ENCODE measurements around the gene ARVCF. TPM values are rescaled to one million over a fixed set of nuclear protein-coding genes. Genes with fewer than 3 reads are reported as not detected.

Gene ARVCF
- total and polyA plus RNA-seq, 9 of the 15 experiments (the other 6 are each of a cell fraction or from before 2014, with no cell fraction given): 0.03 to 97.4 (median 15.6) TPM

DNA sequence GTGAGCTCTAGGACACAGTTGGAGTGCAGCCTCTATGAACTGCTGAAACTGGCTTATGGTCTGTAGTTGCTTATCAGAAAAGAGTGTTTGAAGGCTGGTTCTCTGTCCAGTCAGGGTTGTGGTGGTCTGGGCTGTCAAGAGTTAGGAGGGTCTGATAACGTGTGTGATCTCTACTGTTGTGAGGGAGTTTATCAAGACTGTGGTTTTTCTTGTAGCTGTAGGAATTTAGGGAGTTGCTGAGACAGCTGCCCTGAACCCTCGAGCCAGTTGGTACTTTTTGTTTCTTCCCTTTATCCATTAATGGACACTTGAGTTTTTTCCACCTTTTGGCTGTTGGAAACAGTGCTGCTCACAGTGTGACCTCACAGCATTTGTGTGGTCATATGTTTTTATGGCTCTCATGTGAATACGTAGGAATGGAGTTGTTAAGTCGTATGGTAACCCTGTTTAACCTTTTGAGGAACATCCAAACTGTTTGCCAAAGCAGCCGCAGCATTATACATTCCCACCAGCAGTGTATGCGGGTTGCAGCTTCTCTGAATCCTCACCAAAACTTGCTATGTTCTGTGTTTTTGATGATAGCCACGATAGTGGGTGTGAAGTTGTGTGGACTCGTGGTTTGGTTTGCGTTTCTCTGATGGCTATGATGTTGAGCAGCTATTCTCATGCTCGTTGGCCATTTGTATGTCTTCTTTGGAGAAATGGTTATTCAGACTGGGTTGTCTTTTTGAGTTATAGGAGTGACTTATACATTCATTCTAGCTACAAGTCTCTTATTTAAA is 42.6 kb upstream of the ARVCF start (continued):
- TF ChIP-seq HNRNPL (IDR thresholded peaks at IDR 0.05; ENCODE audit: low read depth, low read length) (0 out of 2 replicates have a peak, but pooled peaks have one; percentile 49), ZNF445 (CRISPR knock-in tag; IDR thresholded peaks at IDR 0.05; ENCODE audit: low read depth) (peak; percentile 77), MAFF (IDR thresholded peaks at IDR 0.05; ENCODE audit: low read length) (no peak; the same call in 1 of the 2 replicates), RFX1 (IDR thresholded peaks at IDR 0.05) (no peak), ZNF311 (CRISPR knock-in tag; IDR thresholded peaks at IDR 0.05) (no peak), ESRRA (IDR thresholded peaks at IDR 0.05; ENCODE audit: borderline replicate concordance, low read depth) (peak; percentile 57; the same call in 1 of the 2 replicates), EGR1 (conservative IDR thresholded peaks at IDR 0.05) (no peak), FOSL1 (tag; conservative IDR thresholded peaks at IDR 0.05) (peak; percentile 44), COPS2 (conservative IDR thresholded peaks at IDR 0.05) (no peak), ARNT (IDR thresholded peaks at IDR 0.05) (peak; percentile 2 to 72; a peak in 3 of 4 replicates), CBX5 (IDR thresholded peaks at IDR 0.05; ENCODE audit: borderline replicate concordance, low read depth) (no peak), ELF4 (CRISPR knock-in tag; IDR thresholded peaks at IDR 0.05) (peak; percentile 92), ZKSCAN8 (CRISPR knock-in tag; IDR thresholded peaks at IDR 0.05) (no peak), HSF4 (CRISPR knock-in tag; IDR thresholded peaks at IDR 0.05; ENCODE audit: borderline replicate concordance) (peak; percentile 81; the same call in 1 of the 2 replicates), KDM1A (IDR thresholded peaks at IDR 0.05) (no peak), ZNF695 (CRISPR knock-in tag; IDR thresholded peaks at IDR 0.05) (0 out of 2 replicates have a peak, but pooled peaks have one; percentile 66), CHCHD3 (CRISPR knock-in tag; IDR thresholded peaks at IDR 0.05) (0 out of 2 replicates have a peak, but pooled peaks have one; percentile 76), SOX6 (IDR thresholded peaks at IDR 0.05) (peak; percentile 72), RBM39 (optimal IDR thresholded peaks at IDR 0.05; ENCODE audit: low read depth, low read length) (no peak)
- TF ChIP-seq, protein P1, sequence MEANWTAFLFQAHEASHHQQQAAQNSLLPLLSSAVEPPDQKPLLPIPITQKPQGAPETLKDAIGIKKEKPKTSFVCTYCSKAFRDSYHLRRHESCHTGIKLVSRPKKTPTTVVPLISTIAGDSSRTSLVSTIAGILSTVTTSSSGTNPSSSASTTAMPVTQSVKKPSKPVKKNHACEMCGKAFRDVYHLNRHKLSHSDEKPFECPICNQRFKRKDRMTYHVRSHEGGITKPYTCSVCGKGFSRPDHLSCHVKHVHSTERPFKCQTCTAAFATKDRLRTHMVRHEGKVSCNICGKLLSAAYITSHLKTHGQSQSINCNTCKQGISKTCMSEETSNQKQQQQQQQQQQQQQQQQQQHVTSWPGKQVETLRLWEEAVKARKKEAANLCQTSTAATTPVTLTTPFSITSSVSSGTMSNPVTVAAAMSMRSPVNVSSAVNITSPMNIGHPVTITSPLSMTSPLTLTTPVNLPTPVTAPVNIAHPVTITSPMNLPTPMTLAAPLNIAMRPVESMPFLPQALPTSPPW (CRISPR knock-in tag; IDR thresholded peaks at IDR 0.05): peak; percentile 37; the same call in 1 of the 2 replicates
- TF ChIP-seq, protein P2, sequence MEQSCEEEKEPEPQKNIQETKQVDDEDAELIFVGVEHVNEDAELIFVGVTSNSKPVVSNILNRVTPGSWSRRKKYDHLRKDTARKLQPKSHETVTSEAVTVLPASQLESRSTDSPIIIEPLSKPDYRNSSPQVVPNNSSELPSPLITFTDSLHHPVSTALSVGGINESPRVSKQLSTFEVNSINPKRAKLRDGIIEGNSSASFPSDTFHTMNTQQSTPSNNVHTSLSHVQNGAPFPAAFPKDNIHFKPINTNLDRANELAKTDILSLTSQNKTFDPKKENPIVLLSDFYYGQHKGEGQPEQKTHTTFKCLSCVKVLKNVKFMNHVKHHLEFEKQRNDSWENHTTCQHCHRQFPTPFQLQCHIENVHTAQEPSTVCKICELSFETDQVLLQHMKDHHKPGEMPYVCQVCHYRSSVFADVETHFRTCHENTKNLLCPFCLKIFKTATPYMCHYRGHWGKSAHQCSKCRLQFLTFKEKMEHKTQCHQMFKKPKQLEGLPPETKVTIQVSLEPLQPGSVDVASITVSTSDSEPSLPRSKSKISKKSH (CRISPR knock-in tag; IDR thresholded peaks at IDR 0.05): no peak
- TF ChIP-seq, protein P3, sequence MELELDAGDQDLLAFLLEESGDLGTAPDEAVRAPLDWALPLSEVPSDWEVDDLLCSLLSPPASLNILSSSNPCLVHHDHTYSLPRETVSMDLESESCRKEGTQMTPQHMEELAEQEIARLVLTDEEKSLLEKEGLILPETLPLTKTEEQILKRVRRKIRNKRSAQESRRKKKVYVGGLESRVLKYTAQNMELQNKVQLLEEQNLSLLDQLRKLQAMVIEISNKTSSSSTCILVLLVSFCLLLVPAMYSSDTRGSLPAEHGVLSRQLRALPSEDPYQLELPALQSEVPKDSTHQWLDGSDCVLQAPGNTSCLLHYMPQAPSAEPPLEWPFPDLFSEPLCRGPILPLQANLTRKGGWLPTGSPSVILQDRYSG (tag; conservative IDR thresholded peaks at IDR 0.05; ENCODE audit: low read depth): 0 out of 2 replicates have a peak, but pooled peaks have one; percentile 40
- TF ChIP-seq, protein P4, sequence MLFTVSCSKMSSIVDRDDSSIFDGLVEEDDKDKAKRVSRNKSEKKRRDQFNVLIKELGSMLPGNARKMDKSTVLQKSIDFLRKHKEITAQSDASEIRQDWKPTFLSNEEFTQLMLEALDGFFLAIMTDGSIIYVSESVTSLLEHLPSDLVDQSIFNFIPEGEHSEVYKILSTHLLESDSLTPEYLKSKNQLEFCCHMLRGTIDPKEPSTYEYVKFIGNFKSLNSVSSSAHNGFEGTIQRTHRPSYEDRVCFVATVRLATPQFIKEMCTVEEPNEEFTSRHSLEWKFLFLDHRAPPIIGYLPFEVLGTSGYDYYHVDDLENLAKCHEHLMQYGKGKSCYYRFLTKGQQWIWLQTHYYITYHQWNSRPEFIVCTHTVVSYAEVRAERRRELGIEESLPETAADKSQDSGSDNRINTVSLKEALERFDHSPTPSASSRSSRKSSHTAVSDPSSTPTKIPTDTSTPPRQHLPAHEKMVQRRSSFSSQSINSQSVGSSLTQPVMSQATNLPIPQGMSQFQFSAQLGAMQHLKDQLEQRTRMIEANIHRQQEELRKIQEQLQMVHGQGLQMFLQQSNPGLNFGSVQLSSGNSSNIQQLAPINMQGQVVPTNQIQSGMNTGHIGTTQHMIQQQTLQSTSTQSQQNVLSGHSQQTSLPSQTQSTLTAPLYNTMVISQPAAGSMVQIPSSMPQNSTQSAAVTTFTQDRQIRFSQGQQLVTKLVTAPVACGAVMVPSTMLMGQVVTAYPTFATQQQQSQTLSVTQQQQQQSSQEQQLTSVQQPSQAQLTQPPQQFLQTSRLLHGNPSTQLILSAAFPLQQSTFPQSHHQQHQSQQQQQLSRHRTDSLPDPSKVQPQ (CRISPR knock-in tag; IDR thresholded peaks at IDR 0.05; ENCODE audit: borderline replicate concordance): no peak

Data from K562 (cell line).